NCI-H1417 treated with DMSO at 0.1 percent for 48 hours (cell line): ENCODE data around the gene CCNG2.

ENCODE experiments used
- DNase-seq: peaks from one replicate; lab custom pipeline; 2025; lab: John Stamatoyannopoulos, UW

The CCNG2 gene

DNA sequence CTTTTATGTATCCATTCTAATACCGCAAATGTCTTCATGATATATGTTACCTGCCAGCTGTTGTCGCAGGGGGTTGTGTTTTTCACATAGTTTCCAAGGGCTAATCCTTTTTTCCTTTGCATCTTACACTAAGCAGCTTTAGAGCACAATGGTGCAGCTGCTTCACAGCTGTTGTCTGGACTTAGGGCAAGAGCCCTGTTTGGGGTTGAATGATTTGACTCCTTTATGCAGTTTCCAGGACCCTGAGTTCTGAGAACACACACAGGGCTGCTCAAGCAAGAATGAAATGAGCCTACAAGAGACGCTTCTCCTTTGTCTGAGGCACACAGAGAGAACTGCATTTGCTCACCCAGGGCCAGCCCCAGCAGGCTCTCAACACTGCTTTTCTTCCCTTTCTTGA, 20.2 kb downstream of the CCNG2 start:
- DNase-seq, result no peak

DNA sequence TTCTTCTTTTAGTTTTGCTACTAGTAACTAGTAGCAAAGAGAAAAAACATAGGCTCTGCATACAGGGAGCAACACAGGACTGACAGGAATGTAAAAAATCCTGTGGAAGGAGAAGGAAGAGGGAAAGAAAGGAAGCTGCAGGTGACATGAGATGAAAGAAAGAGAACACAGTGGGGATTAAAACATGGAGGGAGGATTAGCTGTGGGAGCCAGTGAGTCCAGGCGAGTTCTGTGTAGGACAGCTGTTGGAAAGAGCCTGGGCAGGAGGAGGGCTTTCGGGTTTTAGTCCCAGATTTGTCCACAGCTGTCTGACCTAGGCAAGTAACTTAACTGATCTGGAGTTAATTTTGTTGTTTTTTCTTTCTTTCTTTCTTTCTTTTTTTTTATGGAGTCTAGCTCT, 21.6 kb downstream of the CCNG2 start:
- no peak for DNase-seq

DNA sequence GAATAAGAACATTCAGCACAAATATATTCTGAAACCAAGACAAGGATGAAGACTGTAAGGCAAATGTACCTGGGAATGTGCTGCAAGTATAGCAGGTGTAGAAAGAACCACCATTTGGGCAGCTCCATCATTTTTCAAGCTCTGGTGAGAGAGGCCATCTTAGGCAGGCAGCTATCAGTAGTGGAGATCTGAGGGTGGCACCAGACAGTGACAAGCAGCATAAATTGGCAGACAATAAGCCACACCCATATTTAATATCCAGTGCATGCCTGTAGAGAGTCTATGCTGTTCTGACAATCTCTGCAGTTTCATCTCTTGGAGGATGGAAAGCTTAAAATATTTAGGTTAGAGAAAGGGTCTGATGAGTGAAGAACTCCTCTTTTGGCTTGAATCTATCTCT, 22.5 kb downstream of the CCNG2 start:
- no peak for DNase-seq

DNA sequence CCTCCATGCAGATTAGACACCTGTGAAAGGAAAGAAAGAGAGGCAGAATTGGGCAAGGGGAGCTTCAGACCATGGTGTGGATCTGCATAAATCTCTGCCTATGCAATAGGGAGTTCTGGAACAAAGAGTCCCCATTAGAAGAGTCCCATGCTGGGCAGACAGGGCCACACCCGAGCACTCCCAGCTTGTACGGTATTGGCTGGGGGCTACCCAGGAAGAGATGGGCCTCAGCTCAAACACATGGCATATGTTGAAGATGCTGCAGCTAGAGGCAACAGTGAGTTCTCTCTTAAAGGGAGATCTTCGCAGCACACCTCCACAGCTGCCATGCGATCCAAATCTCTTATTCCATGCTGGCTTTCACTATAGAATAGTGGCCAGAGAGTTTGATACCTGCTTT, 24.7 kb downstream of the CCNG2 start:
- DNase-seq, result no peak

- no peak for DNase-seq
Measured at GRCh38 chr4:77183777-77184420, 26.9 kb downstream of the CCNG2 start.

- DNase-seq, result no peak
Measured at GRCh38 chr4:77184974-77185373, 28.0 kb downstream of the CCNG2 start.

- no peak for DNase-seq
Measured at GRCh38 chr4:77185686-77186085, 28.7 kb downstream of the CCNG2 start.

DNA sequence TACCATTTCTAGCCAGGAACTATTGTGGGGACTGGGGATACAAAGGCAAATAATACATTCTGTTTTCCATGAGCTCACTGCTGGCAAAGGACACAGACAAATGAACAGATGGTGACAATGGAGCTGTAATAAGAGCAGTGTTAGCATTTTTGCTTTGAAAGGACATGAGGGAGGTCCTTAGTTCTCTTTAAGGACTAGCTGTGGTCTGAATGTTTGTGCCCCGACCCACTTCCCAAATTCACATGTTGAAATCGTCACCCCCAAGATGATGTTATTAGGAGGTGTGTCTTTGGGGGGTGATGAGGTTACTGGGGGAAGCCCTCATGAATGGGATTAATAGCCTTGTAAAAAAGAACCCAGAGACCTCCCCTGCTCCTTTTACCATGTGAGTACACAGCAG, 30.3 kb downstream of the CCNG2 start:
- no peak for DNase-seq

DNA sequence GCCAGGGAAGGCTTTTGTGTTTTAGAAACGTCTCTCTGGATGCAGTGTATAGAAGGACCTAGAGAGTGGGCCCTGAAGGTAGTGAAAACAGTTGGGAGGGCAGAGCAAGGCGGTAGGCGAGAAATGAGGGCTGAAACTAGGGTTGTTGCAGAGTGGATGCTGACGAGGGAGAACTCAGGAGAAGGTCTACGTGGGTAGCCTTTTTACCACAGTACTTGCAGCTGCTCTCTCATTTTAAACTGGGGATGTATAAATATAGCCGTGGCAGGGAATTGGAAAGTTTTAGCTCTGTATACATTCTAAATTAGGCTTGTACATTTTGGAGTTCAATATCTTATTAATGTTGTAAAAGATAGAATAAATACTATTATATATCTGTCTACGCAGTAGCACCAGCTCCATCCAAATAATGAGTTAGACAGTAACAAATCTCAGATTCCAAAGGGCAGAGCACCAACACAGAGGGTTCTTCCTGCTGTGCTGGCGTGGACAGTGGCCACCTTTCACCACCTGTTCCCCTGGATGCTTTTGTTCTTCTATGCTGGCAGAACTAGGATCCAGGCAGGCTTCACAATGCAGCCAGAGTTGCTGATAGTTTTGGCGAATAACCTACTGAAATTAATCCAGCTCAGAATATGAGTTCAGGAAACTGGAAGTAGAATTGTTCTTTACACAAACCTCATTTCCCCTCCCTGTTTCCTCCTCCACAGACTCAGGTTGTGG, 31.7 kb downstream of the CCNG2 start:
- DNase-seq, result no peak

GRCh38 chr4:77189412-77189811, 32.4 kb downstream of the CCNG2 start:
- no peak for DNase-seq

GRCh38 chr4:77190053-77190452, 33.0 kb downstream of the CCNG2 start:
- no peak for DNase-seq

DNA sequence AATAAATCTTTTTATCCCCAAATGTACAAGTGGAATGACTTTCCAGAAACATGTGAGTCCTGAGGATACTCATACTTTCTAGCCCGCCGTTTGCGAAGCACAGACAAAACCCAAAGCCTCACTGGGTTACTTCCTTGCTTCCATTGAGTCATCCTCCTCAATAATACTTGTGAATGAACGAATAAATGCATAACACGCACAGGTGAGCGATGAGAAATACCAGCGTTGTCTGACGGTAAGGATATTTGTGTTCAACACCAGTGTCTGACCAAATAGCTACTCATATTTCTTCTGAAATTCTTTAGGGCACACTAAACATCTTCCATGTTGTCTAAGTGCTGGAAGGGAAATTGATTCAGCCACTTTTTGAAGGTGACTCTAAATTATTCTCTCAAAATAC, 36.0 kb downstream of the CCNG2 start:
- no peak for DNase-seq

GRCh38 chr4:77193511-77194102, 36.6 kb downstream of the CCNG2 start:
- DNase-seq, result no peak

- no peak for DNase-seq
Measured at GRCh38 chr4:77194366-77194765, 37.4 kb downstream of the CCNG2 start.

- no peak for DNase-seq
Measured at GRCh38 chr4:77194989-77195388, 38.0 kb downstream of the CCNG2 start.

DNA sequence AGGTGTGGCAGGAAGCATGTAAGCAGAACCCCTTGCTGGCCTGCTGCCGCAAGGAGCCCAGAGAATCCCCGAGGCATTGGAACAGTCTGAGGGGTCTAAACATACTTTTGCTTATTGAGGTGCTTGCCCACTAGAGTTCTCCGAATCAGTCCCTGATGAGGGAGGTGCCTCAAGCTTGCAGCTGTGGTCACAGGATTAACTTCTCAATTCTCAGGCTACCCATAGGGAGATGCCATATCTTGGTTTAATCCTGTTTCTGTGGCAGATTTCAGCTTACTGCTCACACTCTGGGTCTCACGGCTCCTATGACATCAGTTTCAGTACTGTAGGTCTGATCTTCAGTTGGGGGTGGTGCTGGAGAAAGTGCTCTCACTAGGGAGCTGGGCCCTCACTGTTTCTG, 39.9 kb downstream of the CCNG2 start:
- no peak for DNase-seq

DNA sequence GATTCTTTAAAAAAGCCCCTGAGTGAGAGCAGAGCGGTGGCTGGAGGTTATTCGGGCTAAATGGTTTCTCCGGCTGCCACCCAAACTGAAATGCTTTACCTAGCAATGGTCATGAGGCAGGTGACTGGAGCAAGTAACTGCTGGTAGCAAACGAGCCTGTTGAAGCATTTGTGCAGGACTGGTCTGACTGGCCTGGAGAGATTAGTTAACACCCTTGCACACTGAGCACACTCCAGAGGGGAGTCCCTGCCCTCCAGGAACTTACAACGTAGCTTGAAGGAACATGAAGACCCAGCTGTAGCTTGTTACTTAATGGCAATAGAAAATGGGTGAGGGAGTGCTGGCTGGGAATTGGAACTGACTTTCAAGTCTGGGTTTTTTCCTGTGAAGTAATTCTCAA, 40.4 kb downstream of the CCNG2 start:
- DNase-seq, result no peak

GRCh38 chr4:77197831-77198230, 40.8 kb downstream of the CCNG2 start:
- DNase-seq, result no peak

DNA sequence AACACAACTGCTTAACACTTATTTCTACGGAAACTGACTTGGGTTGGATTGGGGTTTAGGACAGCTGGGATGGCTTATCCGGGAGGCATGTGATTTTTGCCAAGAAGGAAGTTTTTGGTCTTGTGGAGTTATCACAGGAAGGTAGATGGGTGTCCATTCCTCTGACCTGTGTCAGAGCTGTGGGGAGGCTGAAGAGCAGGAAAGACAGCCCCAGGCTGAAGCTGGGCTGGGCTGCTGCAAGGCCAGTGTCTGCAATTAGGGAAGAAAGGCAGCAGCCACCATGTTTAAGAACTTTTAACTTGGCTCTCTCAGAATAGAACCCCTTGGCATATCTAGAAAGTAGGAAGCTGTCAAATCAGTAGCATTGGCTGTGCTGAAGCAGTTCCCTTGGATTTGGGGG, 42.3 kb downstream of the CCNG2 start:
- DNase-seq, result no peak

- no peak for DNase-seq
Measured at GRCh38 chr4:77199701-77200100, 42.7 kb downstream of the CCNG2 start.

- no peak for DNase-seq
Measured at GRCh38 chr4:77201343-77201742, 44.3 kb downstream of the CCNG2 start.

DNA sequence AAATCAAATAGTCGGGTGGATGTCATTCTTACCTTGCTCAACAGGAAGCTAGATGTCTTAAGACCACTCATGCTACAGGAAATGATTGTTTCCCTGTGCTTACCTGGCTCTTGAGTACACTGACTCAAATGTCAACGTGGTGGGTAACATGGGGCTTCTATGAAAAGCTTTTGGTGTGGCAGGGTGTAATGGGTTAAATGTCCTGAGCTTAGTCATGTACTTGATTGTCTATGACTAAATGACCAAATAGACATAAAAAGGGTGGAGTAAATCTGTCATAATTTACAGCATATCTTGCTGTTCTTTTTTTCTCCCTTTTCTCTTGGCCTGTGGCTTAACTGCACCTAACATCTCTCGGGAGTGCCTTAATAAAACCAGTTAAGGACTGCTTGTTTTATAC, 44.9 kb downstream of the CCNG2 start:
- no peak for DNase-seq

DNA sequence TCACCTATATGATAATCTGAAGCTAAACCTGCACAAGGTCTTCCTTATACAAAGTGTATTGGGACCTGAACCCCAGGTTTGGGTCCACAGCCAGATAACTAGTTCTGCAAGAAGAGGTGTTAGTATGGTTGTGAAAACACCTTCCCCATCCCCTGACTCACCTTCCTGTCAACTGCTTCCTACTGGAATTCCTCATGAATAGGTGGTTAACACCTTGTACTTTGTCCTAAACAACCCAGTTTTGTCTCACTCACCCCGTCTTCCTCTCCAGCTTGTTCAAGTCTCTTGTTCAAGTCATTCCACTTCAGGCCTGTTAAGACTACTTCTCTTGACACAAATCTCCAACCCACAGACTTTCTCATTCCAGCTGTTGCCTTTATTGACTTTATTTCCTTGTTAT, 45.5 kb downstream of the CCNG2 start:
- DNase-seq, result no peak
